Heart left ventricle (tissue), 16 donors: Measurements from ENCODE around the gene WWOX. TPM values are rescaled to one million over a fixed set of nuclear protein-coding genes. Genes with fewer than 3 reads are reported as not detected.

ENCODE experiments used
- ATAC-seq, 4 donors: fragments of 200-7000 bp; cut with Tn5 transposase; one replicate each; pipeline ENCODE4 v1.9.1; 2020 to 2022; ENCODE audit warnings: moderate library complexity in 4 of 4, mild to moderate bottlenecking in 3 of 4, moderate number of reproducible peaks in 1 of 4
- DNase-seq, 5 donors: peaks; one replicate each; pipeline ENCODE4 v3.0.0-alpha.2; 2020
- H3K27ac ChIP-seq, 12 donors: fragments of 200-600 bp; sonication (generic) in 4 of 12; one replicate each; pipeline versions ENCODE4 v1.5.0 to v1.8.0; 2016 to 2022; ENCODE audit warnings: mild to moderate bottlenecking in 2 of 12
- H3K27me3 ChIP-seq, 9 donors: fragments of 200-600 bp; sonication (generic) in 2 of 9; one replicate each; pipeline versions ENCODE4 v1.5.1 to v1.8.0; 2016 to 2022; ENCODE audit warnings: mild to moderate bottlenecking in 3 of 9
- H3K36me3 ChIP-seq, 9 donors: fragments of 200-600 bp; sonication (generic) in 2 of 9; one replicate each; pipeline versions ENCODE4 v1.5.0 to v1.8.0; 2018 to 2022; ENCODE audit warnings: mild to moderate bottlenecking in 2 of 9
- H3K4me1 ChIP-seq, 12 donors: fragments of 200-600 bp; sonication (generic) in 4 of 12; one replicate each; pipeline versions ENCODE4 v1.5.0 to v1.8.0; 2016 to 2022; ENCODE audit warnings: mild to moderate bottlenecking in 3 of 12
- H3K4me3 ChIP-seq, 12 donors: fragments of 200-600 bp; sonication (generic) in 4 of 12; one replicate each; pipeline versions ENCODE4 v1.5.0 to v1.8.0; 2017 to 2022; ENCODE audit warnings: mild to moderate bottlenecking in 9 of 12, moderate library complexity in 4 of 12
- H3K9me3 ChIP-seq, 12 donors: fragments of 200-600 bp; sonication (generic) in 4 of 12; one replicate each; pipeline versions ENCODE4 v1.5.0 to v1.8.0; 2016 to 2022; ENCODE audit warnings: mild to moderate bottlenecking in 1 of 12
- CTCF ChIP-seq, 12 donors: fragments of 200-600 bp; sonication (generic) in 4 of 12; IDR thresholded peaks; one replicate each; pipeline versions ENCODE4 v1.5.0 to v1.8.0; 2018 to 2022; ENCODE audit warnings: antibody characterized with exemption in 12 of 12, mild to moderate bottlenecking in 5 of 12
- POLR2A ChIP-seq, 2 donors: fragments of 450-650 bp; IDR thresholded peaks; one replicate each; pipeline ENCODE4 v1.6.1; 2017; ENCODE audit warnings: antibody characterized with exemption in 2 of 2, mild to moderate bottlenecking in 2 of 2, moderate library complexity in 2 of 2
- WGBS, 4 donors: extraction: QIAGEN DNeasy Blood & Tissue Kit in 2 of 4; methylation state at CpG; one replicate each; pipeline versions ENCODE4 v1.1.5 to v1.1.7; 2013 to 2018; 5-methylcytosine and 5-hydroxymethylcytosine counted together
- intact Hi-C, 10 donors: fragments of 100-400 bp; cut with DNase I; formaldehyde crosslinking; loops; one replicate each; pipeline versions ENCODE4 v1.11.1 to v1.14.2; 2022
- polyA plus RNA-seq, 2 donors: library from polyadenylated mRNA; stranded (reverse); fragments of 200-250 nt; gene quantifications; one replicate each; pipeline ENCODE4 v1.2.3, GENCODE V29; 2013
- total RNA-seq, 9 donors: library from RNA; depleted of rRNA in 2 of 9; stranded (reverse); fragments of >200 nt in 2 of 9; fragmentation: NEBNext Ultra II Directional in 3 of 9; extraction: Animal tissue kit (Norgen Biotek cat#: 25700) in 3 of 9; gene quantifications; one replicate each; pipeline versions ENCODE4 v1.1.0 to v1.2.4, GENCODE V29; 2016 to 2023
- donor health status: ischemic (EF 13 %, LVEDD 7.1; RV severe dilation, severe dysfunction).
- donor health status: healthy with polysubstance abuse.
- donor health status: DM: no; HTN: yes; CAD: no.
- donor health status: DM: no; HTN: no; CAD: no.
- donor health status: ischemic (EF 25% LVEDD 6.9; RV normal size, moderate dysfunction).
- donor health status: ischemic (EF 25% LVEDD 5.7; RV mildly dilated, moderate dysfunction).
- donor health status: healthy.
- donor health status: DM: yes; HTN: yes; CAD: no.
- donor health status: ischemic (EF 35%, LVEDD 5.7; RV mildly dilated, moderate dysfunction).
- donor health status: nonischemic (EF 11% LVEDD 7.7; RV severe dilation, severe dysfunction).
- donor health status: DM: yes; HTN: yes; CAD: no.
- donor health status: PGD.
- donor health status: ischemic (EF 29% LVEDD 5.4; RV normal size, mild dysfunction).
- donor health status: nonischemic (EF 23%, LVEDD 6.1; RV moderate dilation, normal function).

The WWOX gene
- total and polyA plus RNA-seq, 11 donors, result 4.3 to 18.3 (median 9.1) TPM

GRCh38 chr16:78127130-78127529 is 27.7 kb downstream of the WWOX start:
- intact Hi-C loops, result loop anchor here in 9 of 10 donors (5.0 to 10.0 kb wide), 12 partner anchors 95 to 1958 kb away; partner anchors contain the start of gene MAF (in 5 of the 9)
- peak overlapping the region in 10 of 12 donors; percentile 0 to 58 (median 16) for H3K27ac ChIP-seq
- H3K27me3 ChIP-seq, result no peaks in the 10 kb centered on the region
- ATAC-seq (peak in 2 of 4 donors; percentile 21 to 64), DNase-seq (no peak)
- peaks cover 0 to 6% (median 0%) of the 10 kb centered on the region in 12 donors for H3K9me3 ChIP-seq
- peaks cover 0 to 37% (median 21%) of the 10 kb centered on the region in 12 donors for H3K4me1 ChIP-seq
- TF ChIP-seq CTCF (IDR thresholded peaks at IDR 0.05) (no peak), POLR2A (IDR thresholded peaks at IDR 0.05) (no peak)
- WGBS, 4 donors, result 25 to 51% (median 33%) methylated on average over 5 of the region's 5 CpGs
- H3K4me3 ChIP-seq, result peak overlapping the region in 7 of 12 donors; percentile 2 to 31 (median 20)
- H3K36me3 ChIP-seq, result no peaks in the 10 kb centered on the region

- ATAC-seq, result peak in 2 of 4 donors; percentile 46 to 54
Observed at GRCh38 chr16:78128913-78129312, 29.5 kb downstream of the WWOX start.

GRCh38 chr16:78129349-78129748 is 29.9 kb downstream of the WWOX start:
- peaks cover 0 to 6% (median 0%) of the 10 kb centered on the region in 12 donors for H3K9me3 ChIP-seq
- ATAC-seq (no peak), DNase-seq (no peak)
- H3K36me3 ChIP-seq, result no peaks in the 10 kb centered on the region
- H3K4me3 ChIP-seq, result peak overlapping the region in 1 of 12 donors; percentile 0
- H3K27ac ChIP-seq, result no peak overlapping the region
- intact Hi-C loops, result loop anchor here in 9 of 10 donors (2.0 to 10.0 kb wide), 13 partner anchors 93 to 1955 kb away; partner anchors contain the start of gene MAF (in 5 of the 9)
- H3K4me1 ChIP-seq, result peaks cover 0 to 31% (median 20%) of the 10 kb centered on the region in 12 donors
- 41 to 49% (median 44%) methylated on average over 2 of the region's 2 CpGs for WGBS, 4 donors
- no peak for TF ChIP-seq CTCF (IDR thresholded peaks at IDR 0.05)
- no peak for TF ChIP-seq POLR2A (IDR thresholded peaks at IDR 0.05)
- H3K27me3 ChIP-seq, result no peaks in the 10 kb centered on the region

More at GRCh38 chr16:78128913-78129312, 29.5 kb downstream of the WWOX start:
- peak overlapping the region in 4 of 12 donors; percentile 0 to 13 (median 3) for H3K4me3 ChIP-seq
- no peak for DNase-seq
- no peak for TF ChIP-seq CTCF (IDR thresholded peaks at IDR 0.05)
- no peak for TF ChIP-seq POLR2A (IDR thresholded peaks at IDR 0.05)
- 38 to 57% (median 46%) methylated on average over 9 of the region's 9 CpGs for WGBS, 4 donors
- H3K9me3 ChIP-seq, result peaks cover 0 to 6% (median 0%) of the 10 kb centered on the region in 12 donors
- H3K36me3 ChIP-seq, result no peaks in the 10 kb centered on the region
- peaks cover 0 to 31% (median 20%) of the 10 kb centered on the region in 12 donors for H3K4me1 ChIP-seq
- intact Hi-C loops, result loop anchor here in 9 of 10 donors (2.0 to 10.0 kb wide), 13 partner anchors 93 to 1956 kb away; partner anchors contain the start of gene MAF (in 5 of the 9)
- H3K27me3 ChIP-seq, result no peaks in the 10 kb centered on the region
- peak overlapping the region in 3 of 12 donors; percentile 10 to 33 (median 28) for H3K27ac ChIP-seq

GRCh38 chr16:78130083-78130608 is 30.7 kb downstream of the WWOX start:
- Histone ChIP-seq H3K9me3 (peaks cover 0 to 6% (median 0%) of the 10 kb centered on the region in 12 donors), H3K4me1 (peaks cover 0 to 31% (median 20%) of the 10 kb centered on the region in 12 donors), H3K27me3 (no peaks in the 10 kb centered on the region), H3K4me3 (no peak overlapping the region), H3K36me3 (no peaks in the 10 kb centered on the region), H3K27ac (no peak overlapping the region)
- intact Hi-C loops, result no loop called here
- no peak for TF ChIP-seq POLR2A (IDR thresholded peaks at IDR 0.05)
- no peak for TF ChIP-seq CTCF (IDR thresholded peaks at IDR 0.05)
- no peak for DNase-seq
- WGBS, 4 donors, result 85 to 93% (median 90%) methylated on average over 4 of the region's 4 CpGs
- no peak for ATAC-seq
